ENCODE results near the gene RGL2.

DNA sequence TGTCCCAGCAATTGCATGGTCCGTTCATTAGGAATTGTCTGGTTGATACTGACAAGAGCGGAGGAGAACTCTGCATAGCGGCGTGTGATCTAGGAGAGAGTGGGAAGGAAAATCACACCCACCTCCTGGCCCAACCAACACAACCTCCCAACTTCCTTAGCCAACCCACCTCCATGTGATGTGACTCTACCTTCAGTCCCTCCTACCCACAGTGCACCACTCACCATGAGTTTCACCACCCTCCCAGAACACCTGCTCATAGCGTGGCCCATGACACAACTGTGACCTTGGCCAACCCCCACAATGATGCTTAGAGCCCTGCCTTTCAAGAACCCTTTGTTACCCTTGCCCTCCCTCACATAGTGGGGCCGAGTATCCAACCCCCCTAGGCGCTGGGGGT is 34.7 kb downstream of the RGL2 start:
- TF ChIP-seq SMC3 (IDR thresholded peaks at IDR 0.05; ENCODE audit: low read depth, low read length) (no peak), MXI1 (IDR thresholded peaks at IDR 0.05; ENCODE audit: low read depth, low read length) (no peak), EP300 (IDR thresholded peaks at IDR 0.05; ENCODE audit: borderline replicate concordance in 1 of 2, low read depth in 1 of 2, low read length in 1 of 2) (no peak), CTCF (IDR thresholded peaks at IDR 0.05) (no peak), TAF1 (IDR thresholded peaks at IDR 0.05; ENCODE audit: borderline replicate concordance, low read depth, low read length) (no peak)
